Measurements from ENCODE around the gene MTFP1.
"Not testable (repeated sequence)": the region's sequence is repeated elsewhere in the genome, so short reads cannot be mapped to it uniquely, and the experiment has no call there.

MTFP1 gene

DNA sequence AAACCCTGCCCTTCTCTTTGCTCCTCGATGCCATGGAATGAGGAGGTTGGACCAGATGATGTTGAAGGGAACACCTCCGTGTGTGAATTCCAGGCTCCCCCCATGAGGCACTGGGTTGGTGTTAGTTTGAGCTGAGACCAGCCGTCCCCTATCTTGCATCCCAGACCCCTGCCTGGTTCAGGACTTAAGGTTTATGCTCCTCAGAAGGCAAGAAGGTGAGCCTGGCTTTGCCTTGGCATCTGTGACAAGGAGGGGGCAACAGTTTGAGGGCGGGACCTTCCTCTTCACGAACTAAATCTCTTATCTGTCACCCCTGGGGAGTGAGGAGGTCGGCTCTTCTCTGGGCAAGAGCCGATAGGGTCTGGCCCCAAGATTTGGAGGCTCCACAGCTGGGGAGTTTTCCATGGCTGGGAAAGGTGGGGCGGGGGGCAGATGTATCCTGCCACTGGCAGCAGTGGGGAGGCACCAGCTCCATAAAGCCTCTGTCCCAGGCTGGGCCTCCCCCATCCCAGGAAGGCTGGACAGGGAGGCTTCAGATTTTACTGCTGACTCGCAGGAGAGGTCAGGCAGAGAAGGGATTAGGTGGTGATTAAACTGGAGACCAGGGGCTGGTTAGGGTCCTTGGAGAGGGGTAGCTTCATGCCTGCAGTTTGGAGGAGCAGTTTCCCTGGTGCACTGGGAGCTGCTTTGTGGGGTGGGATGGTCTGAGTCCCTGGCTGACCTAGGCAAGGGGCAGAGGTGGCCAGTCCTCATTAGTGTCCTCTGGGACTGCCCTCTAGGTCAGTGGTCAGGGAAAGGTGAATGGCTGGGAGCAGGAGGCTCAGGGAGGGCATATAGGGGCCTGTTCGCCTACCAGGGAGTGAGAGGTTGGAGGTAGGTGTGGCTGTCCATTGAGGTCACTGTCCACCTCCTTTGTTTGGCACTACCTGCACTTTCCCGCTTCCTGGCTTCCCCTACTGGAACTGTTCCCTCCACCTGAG lies 27.6 kb upstream of the MTFP1 start:
- H3K27me3 Mint-ChIP-seq (ENCODE audit: low read depth): no peaks in the 10 kb centered on the region
- peaks cover 43% of the 10 kb centered on the region for H3K4me1 Mint-ChIP-seq (ENCODE audit: low read depth)
- no peaks in the 10 kb centered on the region for H3K9me3 Mint-ChIP-seq
- H3K27ac Mint-ChIP-seq: no peak overlapping the region
- peak overlapping the region; percentile 84 for H3K4me3 Mint-ChIP-seq
- H3K36me3 Mint-ChIP-seq (ENCODE audit: low read depth): peaks cover 4% of the 10 kb centered on the region

DNA sequence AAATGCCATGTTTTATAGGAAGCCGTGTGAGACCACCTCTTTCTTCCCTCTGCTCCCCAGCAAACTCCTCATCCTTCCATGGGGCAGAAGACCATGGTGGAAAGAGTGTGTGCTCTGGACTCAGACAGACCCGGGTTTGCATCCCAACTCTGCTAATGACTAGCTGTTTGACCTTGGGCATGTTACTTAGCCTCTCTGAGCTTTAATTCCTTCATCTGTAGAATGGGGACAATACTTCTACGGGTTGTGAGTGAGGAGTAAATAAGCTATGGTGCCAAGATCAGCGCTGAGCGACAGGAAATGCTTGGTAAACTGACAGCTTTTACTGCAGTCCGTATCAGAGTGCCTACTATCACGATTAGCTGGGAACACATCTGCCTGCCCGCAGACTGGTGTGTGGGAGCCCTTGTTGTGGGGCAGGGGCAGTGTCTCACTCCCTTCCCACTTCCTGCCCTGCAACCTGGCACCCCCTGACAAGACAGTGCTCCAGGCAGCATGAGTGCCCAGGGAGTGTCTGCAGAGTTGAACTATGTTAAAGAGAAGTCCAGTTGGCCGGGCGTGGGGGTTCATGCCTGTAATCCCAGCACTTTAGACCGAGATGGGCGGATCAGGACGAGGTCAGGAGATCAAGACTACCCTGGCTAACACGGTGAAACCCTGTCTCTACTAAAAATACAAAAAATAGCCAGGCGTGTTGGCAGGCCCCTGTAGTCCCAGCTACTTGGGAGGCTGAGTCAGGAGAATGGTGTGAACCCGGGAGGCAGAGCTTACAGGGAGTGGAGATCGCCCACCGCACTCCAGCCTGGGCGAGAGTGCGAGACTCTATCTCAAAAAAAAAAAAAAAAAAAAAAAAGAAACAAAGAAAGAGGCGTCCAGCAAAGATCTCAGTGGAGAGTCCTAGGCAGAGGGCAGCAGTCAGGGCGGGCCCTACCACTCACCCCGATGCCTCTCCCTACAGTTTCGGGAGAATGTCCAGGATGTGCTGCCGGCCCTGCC lies 26.6 kb upstream of the MTFP1 start:
- Mint-ChIP-seq H3K4me1 (ENCODE audit: low read depth) (peaks cover 36% of the 10 kb centered on the region), H3K27me3 (ENCODE audit: low read depth) (no peaks in the 10 kb centered on the region), H3K27ac (peak overlapping the region; percentile 5), H3K36me3 (ENCODE audit: low read depth) (peaks cover 5% of the 10 kb centered on the region), H3K4me3 (peak overlapping the region; percentile 84), H3K9me3 (no peaks in the 10 kb centered on the region)

DNA sequence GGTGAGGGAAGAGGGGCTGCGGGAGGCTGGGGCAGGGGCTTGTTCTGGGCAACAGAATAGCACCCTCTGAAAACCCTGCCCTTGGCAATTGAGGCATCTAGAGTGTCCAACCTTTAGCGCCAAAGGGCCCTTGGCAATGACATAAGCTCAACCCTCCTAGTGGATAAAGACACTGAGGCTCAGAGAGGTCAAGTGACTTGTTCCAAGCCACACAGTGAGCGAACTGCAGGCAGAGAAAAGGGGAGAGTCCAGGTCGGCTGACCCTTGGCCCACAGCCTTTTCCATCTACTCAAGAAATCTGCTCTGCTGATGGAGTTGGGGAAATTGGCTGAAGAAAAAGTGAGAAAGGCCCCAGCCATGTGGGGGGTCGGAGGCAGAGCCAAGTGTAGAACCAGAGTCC lies 25.9 kb upstream of the MTFP1 start:
- Mint-ChIP-seq H3K27ac (no peak overlapping the region), H3K36me3 (ENCODE audit: low read depth) (peaks cover 7% of the 10 kb centered on the region), H3K9me3 (no peaks in the 10 kb centered on the region), H3K4me1 (ENCODE audit: low read depth) (peaks cover 36% of the 10 kb centered on the region), H3K4me3 (no peak overlapping the region), H3K27me3 (ENCODE audit: low read depth) (no peaks in the 10 kb centered on the region)

DNA sequence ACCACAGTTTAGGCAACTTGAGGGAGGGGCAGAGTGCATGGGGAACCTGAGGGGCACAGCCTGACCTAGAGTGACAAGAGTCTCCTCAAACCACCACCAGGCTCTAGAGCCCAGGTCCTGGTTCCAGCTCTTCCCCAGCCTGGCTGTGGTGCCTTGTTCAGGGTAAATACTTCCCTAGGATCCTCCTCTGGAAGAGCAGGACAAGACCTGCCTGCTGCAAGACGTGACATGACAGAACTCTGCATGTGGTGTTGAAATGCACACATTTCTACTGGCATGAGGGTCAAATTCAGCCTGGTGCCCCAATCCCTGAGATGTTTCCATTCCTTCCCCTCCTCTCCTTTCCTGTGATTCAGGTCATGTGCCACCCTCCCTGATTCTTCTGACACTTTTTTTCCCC lies 25.4 kb upstream of the MTFP1 start:
- no peak overlapping the region for H3K4me3 Mint-ChIP-seq

DNA sequence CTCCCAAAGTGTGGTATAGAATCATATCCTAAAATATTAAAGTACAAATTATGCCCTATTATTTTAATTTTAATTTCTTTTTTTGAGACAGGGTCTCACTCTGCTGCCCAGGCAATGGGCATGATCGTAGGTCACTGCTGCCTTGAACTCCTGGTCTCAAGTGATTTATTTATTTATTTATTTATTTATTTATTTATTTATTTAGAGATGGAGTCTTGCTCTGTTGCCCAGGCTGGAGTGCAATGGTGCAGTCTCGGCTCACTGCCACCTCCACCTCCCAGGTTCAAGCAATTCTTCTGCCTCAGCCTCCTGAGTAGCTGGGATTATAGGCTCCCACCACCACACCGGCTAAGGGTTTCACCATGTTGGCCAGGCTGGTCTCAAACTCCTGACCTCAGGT lies 24.5 kb upstream of the MTFP1 start:
- H3K27ac Mint-ChIP-seq; H3K4me3 Mint-ChIP-seq; H3K36me3 Mint-ChIP-seq (ENCODE audit: low read depth); H3K9me3 Mint-ChIP-seq; H3K27me3 Mint-ChIP-seq (ENCODE audit: low read depth): not testable (repeated sequence)
- H3K4me1 Mint-ChIP-seq (ENCODE audit: low read depth): peaks cover 32% of the 10 kb centered on the region

More for the DNA sequence above, 25.4 kb upstream of the MTFP1 start:
- Mint-ChIP-seq H3K9me3 (no peaks in the 10 kb centered on the region), H3K27ac (no peak overlapping the region), H3K4me1 (ENCODE audit: low read depth) (peaks cover 36% of the 10 kb centered on the region), H3K36me3 (ENCODE audit: low read depth) (peaks cover 7% of the 10 kb centered on the region), H3K27me3 (ENCODE audit: low read depth) (no peaks in the 10 kb centered on the region)

DNA sequence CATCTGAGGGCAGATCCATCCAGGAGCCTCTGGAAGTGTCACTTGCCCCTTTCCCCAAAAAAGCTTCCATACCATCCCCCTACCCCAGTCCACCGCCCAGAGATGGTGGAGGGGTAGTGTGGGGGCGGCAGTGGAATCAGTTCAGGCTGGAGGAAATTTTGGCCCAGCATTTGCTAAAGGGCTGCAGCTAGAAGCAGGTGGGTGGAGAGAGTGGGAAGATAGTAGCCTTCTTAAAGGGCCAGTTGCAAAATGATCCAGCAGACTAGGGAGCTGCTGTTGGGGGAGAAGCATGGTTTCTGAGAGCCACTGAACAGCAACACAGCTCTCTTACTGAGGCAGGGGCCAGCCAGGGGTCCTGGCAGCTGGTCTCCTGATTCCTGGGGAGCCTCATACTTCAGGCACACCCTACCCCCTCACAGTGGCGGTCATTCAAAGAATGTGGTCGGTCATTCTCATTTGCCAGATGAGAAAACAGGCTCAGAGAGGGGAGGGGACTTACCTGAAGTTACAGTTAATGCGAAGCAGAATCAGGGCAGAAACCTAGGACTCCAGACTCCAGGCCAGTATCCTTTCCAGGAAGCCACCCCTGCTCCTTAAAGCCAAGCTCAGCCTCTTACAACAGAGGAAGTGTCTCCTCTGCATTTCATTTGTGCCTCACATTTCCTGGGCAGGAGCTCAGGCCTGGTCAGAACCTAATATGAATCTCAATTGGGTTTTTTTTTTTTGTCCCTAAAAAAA lies 23.4 kb upstream of the MTFP1 start:
- Mint-ChIP-seq H3K4me3 (no peak overlapping the region), H3K4me1 (ENCODE audit: low read depth) (peaks cover 25% of the 10 kb centered on the region), H3K27me3 (ENCODE audit: low read depth) (no peaks in the 10 kb centered on the region), H3K27ac (no peak overlapping the region), H3K9me3 (no peaks in the 10 kb centered on the region), H3K36me3 (ENCODE audit: low read depth) (peaks cover 10% of the 10 kb centered on the region)

DNA sequence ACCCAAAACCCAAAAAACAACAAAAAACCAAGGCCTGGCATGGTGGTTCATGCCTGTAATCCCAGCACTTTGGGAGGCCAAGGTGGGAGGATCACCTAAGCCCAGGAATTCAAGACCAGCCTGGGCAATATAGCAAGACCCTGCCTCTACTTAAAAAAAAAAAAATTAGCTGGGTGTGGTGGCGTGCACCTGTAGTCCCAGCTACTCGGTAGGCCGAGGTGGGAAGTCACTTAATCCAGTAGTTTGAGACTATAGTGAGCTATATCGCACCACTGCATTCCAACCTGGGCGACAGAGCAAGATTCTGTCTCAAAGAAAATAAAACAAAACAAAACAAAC lies 22.8 kb upstream of the MTFP1 start:
- not testable (repeated sequence) for H3K9me3 Mint-ChIP-seq; H3K27me3 Mint-ChIP-seq (ENCODE audit: low read depth); H3K27ac Mint-ChIP-seq; H3K36me3 Mint-ChIP-seq (ENCODE audit: low read depth); H3K4me3 Mint-ChIP-seq
- H3K4me1 Mint-ChIP-seq (ENCODE audit: low read depth): peaks cover 23% of the 10 kb centered on the region

DNA sequence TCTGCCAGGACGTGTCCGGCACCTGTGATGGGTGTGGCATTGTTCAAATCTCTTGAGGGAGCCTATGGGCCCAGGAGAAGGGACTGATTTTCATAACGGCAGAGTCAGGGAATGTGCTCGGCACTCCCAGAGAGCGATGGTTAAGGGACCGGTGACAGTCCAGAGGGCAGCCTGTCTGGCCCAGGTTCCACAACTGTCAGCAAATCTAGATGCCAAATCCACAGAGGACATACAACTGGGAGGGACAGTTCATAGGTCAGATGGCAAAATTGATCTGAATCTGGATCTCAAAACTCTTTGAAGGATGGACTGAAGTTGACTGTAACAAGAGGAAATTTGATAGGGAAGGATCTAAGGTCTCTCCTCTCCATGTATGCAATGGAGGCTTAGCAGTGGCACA lies 21.3 kb upstream of the MTFP1 start:
- Mint-ChIP-seq H3K9me3 (no peaks in the 10 kb centered on the region), H3K4me3 (no peak overlapping the region), H3K36me3 (ENCODE audit: low read depth) (peaks cover 11% of the 10 kb centered on the region), H3K27ac (no peak overlapping the region), H3K4me1 (ENCODE audit: low read depth) (peaks cover 19% of the 10 kb centered on the region), H3K27me3 (ENCODE audit: low read depth) (no peaks in the 10 kb centered on the region)

DNA sequence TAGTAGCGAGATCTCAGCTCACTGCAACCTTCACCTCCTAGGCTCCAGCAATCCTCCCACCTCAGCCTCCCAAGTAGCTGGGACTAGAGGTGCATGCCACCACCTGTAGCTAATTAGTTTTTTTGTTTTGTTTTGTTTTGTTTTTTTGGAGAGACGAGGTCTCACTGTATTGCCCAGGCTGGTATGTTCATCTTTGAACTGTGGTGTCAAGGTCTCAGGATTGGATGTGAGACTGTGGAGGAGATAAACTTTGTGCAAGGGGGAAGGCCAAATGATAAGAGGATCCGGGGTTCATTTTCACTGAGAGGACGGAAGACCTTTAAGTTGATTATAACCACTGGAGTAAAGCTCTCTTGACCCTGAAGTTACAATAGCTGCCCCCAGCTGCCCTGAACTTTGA lies 19.8 kb upstream of the MTFP1 start:
- H3K36me3 Mint-ChIP-seq (ENCODE audit: low read depth): peaks cover 15% of the 10 kb centered on the region
- H3K9me3 Mint-ChIP-seq: no peaks in the 10 kb centered on the region
- H3K4me3 Mint-ChIP-seq: no peak overlapping the region
- H3K27me3 Mint-ChIP-seq (ENCODE audit: low read depth): no peaks in the 10 kb centered on the region
- H3K27ac Mint-ChIP-seq: no peak overlapping the region
- H3K4me1 Mint-ChIP-seq (ENCODE audit: low read depth): peaks cover 20% of the 10 kb centered on the region

DNA sequence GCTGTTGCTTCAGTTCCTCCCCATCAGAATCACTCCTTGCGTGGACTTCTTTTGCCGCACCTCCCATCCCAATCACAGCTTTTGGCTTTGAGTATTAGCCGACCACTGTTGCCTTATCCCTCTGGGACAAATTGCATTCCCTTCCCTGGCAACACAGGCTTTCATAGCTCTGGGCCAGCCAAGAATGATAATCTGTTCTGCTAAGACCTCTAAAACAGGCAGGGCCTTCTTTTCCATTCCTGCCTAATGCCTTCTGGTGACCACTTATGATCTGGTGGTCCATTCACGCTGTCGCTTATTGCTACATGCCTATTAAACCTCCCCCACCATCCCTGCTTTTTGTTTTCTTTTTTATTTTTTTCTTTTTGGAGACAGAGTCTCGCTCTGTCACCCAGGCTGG lies 19.2 kb upstream of the MTFP1 start:
- H3K27ac Mint-ChIP-seq: no peak overlapping the region
- peaks cover 22% of the 10 kb centered on the region for H3K36me3 Mint-ChIP-seq (ENCODE audit: low read depth)
- H3K27me3 Mint-ChIP-seq (ENCODE audit: low read depth): no peaks in the 10 kb centered on the region
- no peak overlapping the region for H3K4me3 Mint-ChIP-seq
- H3K4me1 Mint-ChIP-seq (ENCODE audit: low read depth): peaks cover 20% of the 10 kb centered on the region
- H3K9me3 Mint-ChIP-seq: no peaks in the 10 kb centered on the region

DNA sequence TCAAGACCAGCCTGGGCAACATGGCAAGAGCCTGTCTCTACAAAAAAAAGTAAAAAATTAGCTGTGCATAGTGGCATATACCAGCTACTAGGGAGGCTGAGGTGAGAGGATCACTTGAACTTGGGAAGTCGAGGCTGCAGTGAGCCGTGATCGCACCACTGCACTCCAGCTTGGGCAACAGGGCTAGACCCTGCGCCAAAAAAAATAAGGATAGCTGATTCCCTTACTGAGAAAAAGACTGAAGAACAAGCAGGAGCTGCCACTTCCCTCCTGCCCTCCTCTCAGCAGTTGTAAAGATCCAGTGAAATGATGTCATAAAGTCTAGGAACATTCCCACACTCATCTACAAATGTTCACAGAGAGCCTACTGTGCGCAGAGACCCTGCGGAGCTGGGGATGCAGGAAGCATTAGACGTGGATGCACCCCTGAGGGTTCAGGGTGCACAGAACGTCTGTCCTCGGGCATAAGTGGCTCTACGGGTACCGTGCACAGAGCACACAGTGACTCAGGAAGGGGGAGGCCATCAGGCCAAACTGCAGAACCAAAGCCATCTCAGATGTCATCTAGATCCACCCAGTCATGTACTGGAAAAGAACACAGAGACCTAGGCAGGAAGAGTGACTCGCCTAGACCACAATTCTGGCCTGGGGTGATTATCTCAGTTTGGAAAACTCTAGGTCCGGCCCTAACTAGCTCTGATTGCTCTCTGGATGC lies 17.0 kb upstream of the MTFP1 start:
- Mint-ChIP-seq H3K4me1 (ENCODE audit: low read depth) (peaks cover 13% of the 10 kb centered on the region), H3K9me3 (no peaks in the 10 kb centered on the region), H3K36me3 (ENCODE audit: low read depth) (peaks cover 28% of the 10 kb centered on the region), H3K4me3 (no peak overlapping the region), H3K27me3 (ENCODE audit: low read depth) (no peaks in the 10 kb centered on the region), H3K27ac (no peak overlapping the region)

DNA sequence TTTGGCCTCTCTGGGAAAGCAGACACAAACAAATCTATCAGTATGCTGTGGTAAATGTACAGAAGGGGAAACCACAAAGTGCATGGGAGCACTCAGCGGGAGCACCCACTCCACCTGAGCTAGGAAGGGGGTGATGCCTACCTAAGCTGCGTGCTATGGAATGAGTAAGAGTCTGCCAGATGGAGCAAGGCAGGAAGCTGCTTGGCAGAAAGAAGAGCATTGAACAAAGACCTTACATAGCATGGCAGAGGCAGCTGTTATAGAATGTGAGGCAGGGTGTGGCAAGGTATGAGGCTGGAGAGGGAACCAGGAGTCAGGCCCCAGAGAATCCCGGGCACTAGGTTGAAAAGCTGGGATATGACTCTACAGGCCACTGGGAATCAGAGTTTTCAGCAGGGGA lies 13.8 kb upstream of the MTFP1 start:
- peaks cover 41% of the 10 kb centered on the region for H3K36me3 Mint-ChIP-seq (ENCODE audit: low read depth)
- H3K4me3 Mint-ChIP-seq: no peak overlapping the region
- H3K9me3 Mint-ChIP-seq: no peaks in the 10 kb centered on the region
- no peak overlapping the region for H3K27ac Mint-ChIP-seq
- peaks cover 27% of the 10 kb centered on the region for H3K4me1 Mint-ChIP-seq (ENCODE audit: low read depth)
- H3K27me3 Mint-ChIP-seq (ENCODE audit: low read depth): no peaks in the 10 kb centered on the region

DNA sequence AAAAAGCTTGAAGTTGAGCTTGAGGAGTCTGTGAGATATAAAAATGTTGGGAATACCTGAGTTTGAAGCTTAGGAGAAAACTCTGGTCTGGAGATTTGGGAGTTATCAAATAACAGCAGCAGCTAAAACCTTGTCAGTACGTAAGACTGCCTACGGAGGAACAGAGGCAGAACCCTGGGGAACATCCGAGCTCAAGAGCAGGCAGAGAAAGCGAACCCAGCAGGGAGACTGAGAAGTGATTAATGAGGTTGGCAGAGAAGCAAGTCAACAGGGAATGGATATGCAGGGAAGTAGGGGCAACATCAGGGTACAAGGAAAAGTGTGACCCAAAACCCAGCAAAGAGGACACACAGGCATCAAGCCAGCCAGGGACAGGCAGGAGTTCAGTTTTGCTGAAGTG lies 12.6 kb upstream of the MTFP1 start:
- H3K27ac Mint-ChIP-seq: no peak overlapping the region

More for the DNA sequence above, 12.6 kb upstream of the MTFP1 start:
- H3K27me3 Mint-ChIP-seq (ENCODE audit: low read depth): no peaks in the 10 kb centered on the region
- H3K9me3 Mint-ChIP-seq: no peaks in the 10 kb centered on the region
- peaks cover 41% of the 10 kb centered on the region for H3K36me3 Mint-ChIP-seq (ENCODE audit: low read depth)
- H3K4me3 Mint-ChIP-seq: no peak overlapping the region
- peaks cover 27% of the 10 kb centered on the region for H3K4me1 Mint-ChIP-seq (ENCODE audit: low read depth)
